ENCODE data around the gene LYPD3. TPM values are rescaled to one million over a fixed set of nuclear protein-coding genes. Genes with fewer than 3 reads are reported as not detected.

LYPD3 gene
- total and polyA plus RNA-seq, 10 of the 15 experiments (the other 5 are each of a cell fraction or from before 2014, with no cell fraction given) = 0.03 to 0.28 (median 0.12) TPM; not detected in 6

- H3K36me3 ChIP-seq (ENCODE audit: control insufficient read depth in 2 of 2, insufficient read depth in 2 of 2, low read length in 1 of 2) = no peaks in the 10 kb centered on the region
- H3K79me2 ChIP-seq (ENCODE audit: control insufficient read depth, insufficient read depth, low read length) = no peaks in the 10 kb centered on the region
- no peak overlapping the region for H3K9ac ChIP-seq (ENCODE audit: control insufficient read depth, insufficient read depth, low read length)
- DNase-seq (ENCODE audit: low read depth, low spot score) (no peak), ATAC-seq (no peak), FAIRE-seq (no peak)
- no peaks in the 10 kb centered on the region for H3K4me1 ChIP-seq (ENCODE audit: control insufficient read depth, insufficient read depth, low read length)
- H3K9me3 ChIP-seq (replicated peaks; ENCODE audit: control insufficient read depth, insufficient read depth, low read length) = no peaks in the 10 kb centered on the region
- intact Hi-C loops (cut with micrococcal nuclease; ENCODE audit: unreplicated experiment) (no loop called here), in situ Hi-C loops (cut with MboI) (no loop called here)
- WGBS (ENCODE audit: insufficient coverage, insufficient replicate concordance, low lambda C conversion rate, missing lambda C conversion rate) = 83% methylated on average over 2 of the region's 2 CpGs
- ChIA-PET POLR2A (no interaction called here), SMC1A (ENCODE audit: uncharacterized antibody, unreplicated experiment) (interaction anchor here (1.2 kb wide), 1 partner anchor 162 kb away, joined by 6 read pairs; the partner anchor contains the start of genes IRGQ and ZNF576), CTCF (interaction anchor here (1.2 to 5.1 kb wide), 6 partner anchors 10 to 90 kb away, joined by 3 to 65 read pairs (median 10); no protein-coding TSS in a partner anchor), RAD21 (ENCODE audit: unreplicated experiment) (interaction anchor here (1.4 to 2.1 kb wide), 3 partner anchors 14 to 161 kb away, joined by 5 to 15 read pairs (median 8); no protein-coding TSS in a partner anchor)
- BruUV-seq (replicated peaks) = no TSS peak
- no peaks in the 10 kb centered on the region for H4K20me1 ChIP-seq (ENCODE audit: control insufficient read depth, insufficient read depth)
- H3K27me3 ChIP-seq (replicated peaks in 1 of 2; ENCODE audit: control insufficient read depth in 2 of 2, insufficient read depth in 2 of 2, low read length in 1 of 2) = no peaks in the 10 kb centered on the region
- H2AFZ ChIP-seq (ENCODE audit: control insufficient read depth, low read depth, low read length) = no peak overlapping the region
- H3K4me2 ChIP-seq (ENCODE audit: control insufficient read depth, insufficient read depth) = no peak overlapping the region
- no peak overlapping the region for H3K4me3 ChIP-seq
- TF ChIP-seq MTA2 (IDR thresholded peaks at IDR 0.05; ENCODE audit: low read depth) (no peak), BCL11A (IDR thresholded peaks at IDR 0.05; ENCODE audit: low read depth, low read length) (no peak), USF2 (IDR thresholded peaks at IDR 0.05; ENCODE audit: borderline replicate concordance, low read depth, low read length) (no peak), CHD4 (IDR thresholded peaks at IDR 0.05) (no peak), ZNF274 (IDR thresholded peaks at IDR 0.05; ENCODE audit: insufficient read depth, insufficient read length) (no peak), HSF1 (IDR thresholded peaks at IDR 0.05; ENCODE audit: low read depth, low read length) (no peak), ELK1 (IDR thresholded peaks at IDR 0.05; ENCODE audit: low read depth, low read length) (no peak), NFXL1 (IDR thresholded peaks at IDR 0.05; ENCODE audit: borderline replicate concordance) (no peak), JUNB (IDR thresholded peaks at IDR 0.05) (no peak), KLF5 (IDR thresholded peaks at IDR 0.05; ENCODE audit: partially characterized antibody) (no peak), KDM1A (IDR thresholded peaks at IDR 0.05; ENCODE audit: borderline replicate concordance) (no peak), GATAD2B (conservative IDR thresholded peaks at IDR 0.05; ENCODE audit: low read depth) (no peak), TARDBP (IDR thresholded peaks at IDR 0.05; ENCODE audit: borderline replicate concordance) (no peak), CBX3 (IDR thresholded peaks at IDR 0.05; ENCODE audit: borderline replicate concordance, low read depth) (no peak), ZBTB33 (IDR thresholded peaks at IDR 0.05) (no peak)
- no peak overlapping the region for H3K27ac ChIP-seq (ENCODE audit: control insufficient read depth, insufficient read depth)
Measured at GRCh38 chr19:43433358-43433673, 32.1 kb downstream of the LYPD3 start.

All from GM12878 (cell line).